ENCODE data around the gene C2orf92.

C2orf92 gene

DNA sequence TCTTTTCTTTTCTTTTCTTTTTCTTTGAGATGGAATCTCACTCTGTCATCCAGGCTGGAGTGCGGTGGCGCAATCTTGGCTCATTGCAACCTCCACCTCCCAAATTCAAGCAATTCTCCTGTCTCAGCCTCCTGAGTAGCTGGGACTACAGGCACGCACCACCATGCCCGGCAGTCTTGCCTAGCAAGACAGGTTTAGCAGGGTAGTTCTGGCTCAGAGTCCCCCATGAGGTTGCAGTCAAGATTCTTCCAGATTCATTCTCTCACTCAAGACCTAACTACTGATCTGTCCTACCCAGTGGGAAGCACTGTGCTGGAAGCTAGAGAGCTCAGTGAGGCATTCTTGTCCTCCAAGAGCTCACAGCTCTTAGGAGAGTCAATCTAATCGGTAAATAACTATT is 26.2 kb downstream of the C2orf92 start:
- no peak overlapping the region for H3K23ac ChIP-seq (ENCODE audit: low read length)
- peak overlapping the region; percentile 16 for H3K27ac ChIP-seq (ENCODE audit: low read depth, low read length)
- peaks cover 7 to 8% of the 10 kb centered on the region in 2 experiments for H3K4me1 ChIP-seq (ENCODE audit: control insufficient read depth in 1 of 2, insufficient read depth in 2 of 2, low read length in 2 of 2)
- no peak overlapping the region for H3K18ac ChIP-seq (ENCODE audit: low read length)
- H3K4me3 ChIP-seq (ENCODE audit: low read depth, low read length), result no peak overlapping the region
- H3K9me3 ChIP-seq (ENCODE audit: insufficient read depth, low read depth, low read length), result no peaks in the 10 kb centered on the region
- no peak overlapping the region for H2BK12ac ChIP-seq (ENCODE audit: low read length)
- H2BK5ac ChIP-seq (ENCODE audit: low read depth, low read length, poor library complexity), result no peak overlapping the region
- H4K91ac ChIP-seq (ENCODE audit: low read depth, low read length), result no peak overlapping the region
- no peaks in the 10 kb centered on the region for H3K79me1 ChIP-seq (ENCODE audit: low read length)
- H3K4ac ChIP-seq (ENCODE audit: low read depth, low read length), result no peak overlapping the region
- no peaks in the 10 kb centered on the region for H3K27me3 ChIP-seq (ENCODE audit: insufficient read depth, low read length)
- DNase-seq, result peak; percentile 84 to 90
- H2AFZ ChIP-seq (ENCODE audit: insufficient read depth, low read length, poor library complexity), result no peak overlapping the region
- no peak overlapping the region for H4K12ac ChIP-seq (ENCODE audit: low read depth, low read length)
- H2AK5ac ChIP-seq (ENCODE audit: low read length), result no peak overlapping the region
- WGBS (ENCODE audit: extremely low coverage, insufficient coverage, insufficient read length), result no CpG with 5 or more reads among the region's 5 CpGs
- no peak overlapping the region for H3K4me2 ChIP-seq (ENCODE audit: low read length)
- no peak overlapping the region for H3K9ac ChIP-seq (ENCODE audit: low read length)
- H3K79me2 ChIP-seq (ENCODE audit: control insufficient read depth, insufficient read depth, low read length, poor library complexity), result no peaks in the 10 kb centered on the region
- no peak overlapping the region for H2BK120ac ChIP-seq (ENCODE audit: insufficient read depth, low read length, poor library complexity)
- H3K36me3 ChIP-seq (ENCODE audit: control insufficient read depth in 1 of 2, insufficient read depth in 2 of 2, low read length in 2 of 2), result no peaks in the 10 kb centered on the region
- H4K8ac ChIP-seq (ENCODE audit: low read depth, low read length), result no peak overlapping the region
- no peak overlapping the region for H3K14ac ChIP-seq (ENCODE audit: low read length)

DNA sequence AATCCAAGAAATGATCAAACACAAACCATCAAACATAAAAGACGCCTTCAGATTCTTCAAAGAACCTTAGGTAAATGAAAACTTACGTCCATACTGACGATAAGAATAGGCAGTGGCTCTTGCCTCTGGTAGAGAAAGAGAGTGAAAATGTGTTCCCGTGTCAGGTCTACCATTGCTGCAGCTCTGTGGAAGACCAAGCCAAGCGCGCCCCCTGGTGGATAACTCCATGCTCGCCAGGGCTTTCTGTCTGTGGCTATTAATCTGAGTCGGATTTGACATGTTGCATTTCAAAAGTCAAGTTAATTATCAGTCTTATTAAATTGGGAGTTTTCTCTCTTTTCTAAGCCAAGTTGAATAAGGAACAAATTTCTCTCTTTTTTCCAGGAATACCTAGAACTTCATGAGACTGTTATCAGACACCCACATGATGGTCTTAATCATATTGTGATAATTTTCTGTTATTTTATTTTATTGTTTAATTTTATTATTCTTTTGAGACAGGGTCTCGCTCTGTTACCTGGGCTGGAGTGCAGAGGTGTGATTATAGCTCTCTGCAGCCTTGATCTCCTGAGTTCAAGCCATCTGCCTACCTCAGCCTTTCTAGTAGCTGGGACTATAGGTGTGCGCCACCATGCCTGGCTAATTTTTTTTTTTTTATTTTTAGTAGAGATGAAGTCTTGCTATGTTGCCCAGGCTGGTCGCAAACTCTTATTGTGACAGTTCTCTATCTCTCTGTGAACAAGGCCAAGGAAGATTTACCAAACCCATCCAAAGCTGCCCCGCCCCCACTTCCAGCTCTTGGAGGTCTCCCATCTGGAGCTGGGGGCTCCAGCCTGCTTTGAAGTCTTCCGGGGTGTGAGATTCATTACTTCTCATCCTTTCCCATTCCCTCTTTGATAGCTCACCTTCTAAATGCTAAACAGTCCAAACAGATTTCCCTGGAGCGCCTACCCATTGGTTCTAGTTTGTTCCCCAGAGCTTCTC is 28.0 kb downstream of the C2orf92 start:
- Histone ChIP-seq H3K9me3 (ENCODE audit: insufficient read depth, low read depth, low read length) (no peaks in the 10 kb centered on the region), H4K91ac (ENCODE audit: low read depth, low read length) (no peak overlapping the region), H3K4me3 (ENCODE audit: low read depth, low read length) (no peak overlapping the region), H3K23ac (ENCODE audit: low read length) (no peak overlapping the region), H2AK5ac (ENCODE audit: low read length) (no peak overlapping the region), H2AFZ (ENCODE audit: insufficient read depth, low read length, poor library complexity) (no peak overlapping the region), H3K4me1 (ENCODE audit: control insufficient read depth in 1 of 2, insufficient read depth in 2 of 2, low read length in 2 of 2) (peaks cover 3 to 7% of the 10 kb centered on the region in 2 experiments), H3K18ac (ENCODE audit: low read length) (no peak overlapping the region), H3K4ac (ENCODE audit: low read depth, low read length) (no peak overlapping the region), H2BK5ac (ENCODE audit: low read depth, low read length, poor library complexity) (no peak overlapping the region), H2BK12ac (ENCODE audit: low read length) (no peak overlapping the region), H3K79me1 (ENCODE audit: low read length) (peaks cover 1% of the 10 kb centered on the region), H3K14ac (ENCODE audit: low read length) (no peak overlapping the region), H3K27ac (ENCODE audit: low read depth, low read length) (no peak overlapping the region), H3K27me3 (ENCODE audit: insufficient read depth, low read length) (no peaks in the 10 kb centered on the region), H3K36me3 (ENCODE audit: control insufficient read depth in 1 of 2, insufficient read depth in 2 of 2, low read length in 2 of 2) (no peaks in the 10 kb centered on the region), H4K12ac (ENCODE audit: low read depth, low read length) (no peak overlapping the region), H3K79me2 (ENCODE audit: control insufficient read depth, insufficient read depth, low read length, poor library complexity) (no peaks in the 10 kb centered on the region), H3K9ac (ENCODE audit: low read length) (no peak overlapping the region), H3K4me2 (ENCODE audit: low read length) (no peak overlapping the region), H4K8ac (ENCODE audit: low read depth, low read length) (no peak overlapping the region), H2BK120ac (ENCODE audit: insufficient read depth, low read length, poor library complexity) (no peak overlapping the region)
- no CpG with 5 or more reads among the region's 14 CpGs for WGBS (ENCODE audit: extremely low coverage, insufficient coverage, insufficient read length)
- peak; percentile 89 to 96 for DNase-seq

DNA sequence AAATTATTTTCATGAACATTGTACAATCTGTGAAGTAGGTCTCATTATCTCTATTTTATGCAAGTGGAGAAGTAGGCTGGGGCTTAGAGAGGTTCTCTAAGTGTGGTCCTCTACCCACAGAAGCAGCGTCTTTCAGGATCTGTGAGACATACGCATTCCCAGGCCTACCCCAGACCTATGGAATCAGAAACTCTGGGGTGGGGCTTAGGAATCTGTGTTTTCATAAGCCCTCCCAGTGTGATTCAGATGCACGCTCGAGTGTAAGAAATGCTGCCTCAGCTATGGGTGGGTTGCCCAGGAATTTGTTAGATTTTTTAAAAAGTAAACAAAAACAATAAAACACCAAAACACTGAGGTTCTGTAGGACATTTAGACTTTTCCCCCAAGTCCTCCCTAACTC is 29.0 kb downstream of the C2orf92 start:
- H3K9ac ChIP-seq (ENCODE audit: low read length), result no peak overlapping the region
- no peak overlapping the region for H4K91ac ChIP-seq (ENCODE audit: low read depth, low read length)
- no peak overlapping the region for H2BK120ac ChIP-seq (ENCODE audit: insufficient read depth, low read length, poor library complexity)
- peaks cover 1% of the 10 kb centered on the region for H3K79me1 ChIP-seq (ENCODE audit: low read length)
- H3K27me3 ChIP-seq (ENCODE audit: insufficient read depth, low read length), result no peaks in the 10 kb centered on the region
- H4K8ac ChIP-seq (ENCODE audit: low read depth, low read length), result no peak overlapping the region
- H3K4me3 ChIP-seq (ENCODE audit: low read depth, low read length), result no peak overlapping the region
- H2BK5ac ChIP-seq (ENCODE audit: low read depth, low read length, poor library complexity), result no peak overlapping the region
- WGBS (ENCODE audit: extremely low coverage, insufficient coverage, insufficient read length), result no CpG with 5 or more reads among the region's 4 CpGs
- DNase-seq, result no peak
- no peak overlapping the region for H3K18ac ChIP-seq (ENCODE audit: low read length)
- H3K4me1 ChIP-seq (ENCODE audit: control insufficient read depth in 1 of 2, insufficient read depth in 2 of 2, low read length in 2 of 2), result peaks cover 3 to 9% of the 10 kb centered on the region in 2 experiments
- H2BK12ac ChIP-seq (ENCODE audit: low read length), result no peak overlapping the region
- H3K4me2 ChIP-seq (ENCODE audit: low read length), result no peak overlapping the region
- no peak overlapping the region for H4K12ac ChIP-seq (ENCODE audit: low read depth, low read length)
- H3K9me3 ChIP-seq (ENCODE audit: insufficient read depth, low read depth, low read length), result no peaks in the 10 kb centered on the region
- H3K23ac ChIP-seq (ENCODE audit: low read length), result no peak overlapping the region
- no peak overlapping the region for H2AFZ ChIP-seq (ENCODE audit: insufficient read depth, low read length, poor library complexity)
- H3K79me2 ChIP-seq (ENCODE audit: control insufficient read depth, insufficient read depth, low read length, poor library complexity), result no peaks in the 10 kb centered on the region
- H3K27ac ChIP-seq (ENCODE audit: low read depth, low read length), result no peak overlapping the region
- no peaks in the 10 kb centered on the region for H3K36me3 ChIP-seq (ENCODE audit: control insufficient read depth in 1 of 2, insufficient read depth in 2 of 2, low read length in 2 of 2)
- H3K4ac ChIP-seq (ENCODE audit: low read depth, low read length), result no peak overlapping the region
- no peak overlapping the region for H3K14ac ChIP-seq (ENCODE audit: low read length)
- no peak overlapping the region for H2AK5ac ChIP-seq (ENCODE audit: low read length)

DNA sequence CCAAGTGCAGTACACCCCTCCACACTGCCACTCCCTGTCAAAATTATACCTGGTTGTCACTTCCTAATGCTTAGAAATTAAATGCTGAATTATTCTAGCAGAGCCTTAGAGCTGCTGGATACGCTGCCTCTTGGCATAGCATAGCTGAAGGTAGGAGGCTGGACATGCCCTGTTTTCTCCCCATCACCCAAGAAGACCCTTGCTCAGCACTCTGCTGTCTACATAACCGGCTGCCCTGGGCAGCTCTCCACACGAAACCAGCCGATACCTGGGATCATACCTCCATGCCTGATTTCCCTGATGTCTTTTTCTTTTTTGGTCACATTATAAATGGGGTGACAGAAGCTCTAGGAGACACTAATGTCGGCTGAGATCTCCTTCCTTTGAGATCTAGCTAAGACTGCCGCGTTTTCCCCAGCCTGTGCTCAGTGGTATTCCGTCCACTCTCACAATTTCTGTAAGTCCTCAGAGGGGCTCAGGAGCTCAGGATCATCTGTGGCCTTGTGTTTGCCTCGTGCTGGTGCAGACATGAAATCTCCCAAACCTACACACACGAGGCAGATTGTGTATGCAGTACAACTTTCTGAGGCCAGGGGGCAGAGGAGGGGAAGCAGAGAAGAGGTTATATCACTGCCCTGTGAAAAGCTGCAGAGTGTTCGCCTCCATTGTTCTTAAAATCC is 30.4 kb downstream of the C2orf92 start:
- Histone ChIP-seq H4K8ac (ENCODE audit: low read depth, low read length) (no peak overlapping the region), H3K4me1 (ENCODE audit: control insufficient read depth in 1 of 2, insufficient read depth in 2 of 2, low read length in 2 of 2) (peaks cover 3 to 9% of the 10 kb centered on the region in 2 experiments), H3K27me3 (ENCODE audit: insufficient read depth, low read length) (no peaks in the 10 kb centered on the region), H3K18ac (ENCODE audit: low read length) (no peak overlapping the region), H2BK120ac (ENCODE audit: insufficient read depth, low read length, poor library complexity) (no peak overlapping the region), H3K9me3 (ENCODE audit: insufficient read depth, low read depth, low read length) (no peaks in the 10 kb centered on the region), H2AK5ac (ENCODE audit: low read length) (peak overlapping the region; percentile 5), H2BK12ac (ENCODE audit: low read length) (peak overlapping the region; percentile 36), H4K12ac (ENCODE audit: low read depth, low read length) (no peak overlapping the region), H2BK5ac (ENCODE audit: low read depth, low read length, poor library complexity) (no peak overlapping the region), H3K4me2 (ENCODE audit: low read length) (no peak overlapping the region), H3K4me3 (ENCODE audit: low read depth, low read length) (no peak overlapping the region), H3K9ac (ENCODE audit: low read length) (no peak overlapping the region), H3K27ac (ENCODE audit: low read depth, low read length) (no peak overlapping the region), H3K4ac (ENCODE audit: low read depth, low read length) (no peak overlapping the region), H3K79me2 (ENCODE audit: control insufficient read depth, insufficient read depth, low read length, poor library complexity) (no peaks in the 10 kb centered on the region), H4K91ac (ENCODE audit: low read depth, low read length) (no peak overlapping the region), H2AFZ (ENCODE audit: insufficient read depth, low read length, poor library complexity) (no peak overlapping the region), H3K36me3 (ENCODE audit: control insufficient read depth in 1 of 2, insufficient read depth in 2 of 2, low read length in 2 of 2) (no peaks in the 10 kb centered on the region), H3K79me1 (ENCODE audit: low read length) (peaks cover 1% of the 10 kb centered on the region), H3K14ac (ENCODE audit: low read length) (no peak overlapping the region), H3K23ac (ENCODE audit: low read length) (no peak overlapping the region)
- no CpG with 5 or more reads among the region's 11 CpGs for WGBS (ENCODE audit: extremely low coverage, insufficient coverage, insufficient read length)
- peak; percentile 50 to 77 for DNase-seq
